HG03196 (cell line): ENCODE results near the gene NPC1.
"Not testable (repeated sequence)": the region's sequence is repeated elsewhere in the genome, so short reads cannot be mapped to it uniquely, and the experiment has no call there.

Source experiments
- ATAC-seq: cut with Tn5 transposase; IDR thresholded peaks from one replicate; pipeline ENCODE4 v1.9.1; 2021; ENCODE audit not compliant: unreplicated experiment

NPC1 gene

GRCh38 chr18:23494992-23495391 lies 91.3 kb downstream of the NPC1 start:
- no peak for ATAC-seq

DNA sequence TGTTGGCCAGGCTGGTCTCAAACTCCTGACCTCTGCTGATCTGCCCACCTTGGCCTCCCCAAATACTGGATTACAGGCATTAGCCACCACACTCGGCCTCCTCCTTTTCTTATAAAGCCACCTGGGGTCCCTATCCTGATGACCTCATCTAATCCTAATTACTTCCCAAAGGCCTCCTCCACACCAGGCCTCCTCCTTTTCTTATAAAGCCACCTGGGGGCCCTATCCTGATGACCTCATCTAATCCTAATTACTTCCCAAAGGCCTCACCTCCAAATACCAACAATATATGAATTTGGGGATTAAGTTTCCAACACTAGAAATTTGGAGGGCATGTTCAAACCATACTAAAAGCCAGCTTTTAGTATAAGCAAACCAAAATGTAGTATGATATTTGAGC lies 92.7 kb downstream of the NPC1 start:
- no peak for ATAC-seq

- not testable (repeated sequence) for ATAC-seq
Observed at GRCh38 chr18:23489586-23489985, 96.7 kb downstream of the NPC1 start.

DNA sequence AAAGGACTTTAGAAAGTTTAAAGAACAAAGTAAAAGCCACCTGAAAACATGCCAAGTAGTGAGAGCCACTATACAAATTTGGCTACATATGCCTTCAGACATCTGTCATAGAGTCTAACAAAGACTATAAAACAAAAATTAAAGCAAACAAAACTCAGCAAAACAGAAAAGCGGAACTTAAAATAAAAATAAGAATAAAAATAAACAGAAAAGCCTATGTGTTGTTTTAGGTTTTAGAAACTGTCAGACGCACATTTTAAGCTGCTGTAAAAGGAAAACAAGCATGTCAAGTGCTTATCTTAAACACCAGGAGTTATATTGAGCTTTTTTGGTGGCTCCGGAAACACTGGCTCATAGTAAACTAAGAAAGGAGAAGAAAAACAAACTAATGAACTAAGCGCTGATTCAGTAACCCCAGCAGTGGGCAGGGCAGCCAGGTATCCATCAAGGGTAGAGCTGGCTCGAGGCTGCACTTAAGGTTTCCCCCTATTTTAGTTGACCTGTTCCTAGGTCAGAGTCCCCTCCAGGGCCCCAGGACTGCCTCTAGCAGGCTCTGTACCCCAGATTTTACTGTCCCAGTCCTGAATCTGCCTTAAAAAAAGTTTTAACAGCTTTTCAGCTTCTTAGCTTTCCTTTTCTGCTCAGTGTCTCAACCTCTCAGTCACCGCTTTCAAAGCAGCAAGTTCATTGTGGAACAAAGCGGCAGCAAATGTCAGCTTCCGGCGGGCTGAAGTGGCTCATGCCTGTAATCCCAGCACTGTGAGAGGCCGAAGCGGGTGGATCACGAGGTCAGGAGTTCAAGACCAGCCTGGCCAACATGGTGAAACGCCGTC lies 98.4 kb downstream of the NPC1 start:
- ATAC-seq = peak; percentile 63

DNA sequence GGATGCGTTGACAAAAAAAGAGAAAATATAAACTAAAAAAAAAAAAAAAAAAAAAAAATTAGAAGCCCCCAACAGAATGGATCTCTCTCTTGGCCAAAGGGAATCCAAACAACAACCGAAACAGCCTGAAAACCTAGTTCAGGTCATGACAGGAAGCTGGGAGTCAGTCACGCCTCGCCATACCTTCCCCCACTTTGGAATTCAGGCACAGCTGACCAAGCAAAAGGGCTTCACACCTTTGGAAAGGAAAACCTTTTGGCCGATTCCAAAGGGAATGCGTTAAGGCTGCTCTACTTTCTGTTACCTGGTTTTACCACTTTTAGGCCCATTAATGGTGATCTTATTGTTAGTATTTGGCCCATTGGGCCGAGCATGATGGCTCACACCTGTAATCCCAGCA lies 100.9 kb downstream of the NPC1 start:
- ATAC-seq = no peak

DNA sequence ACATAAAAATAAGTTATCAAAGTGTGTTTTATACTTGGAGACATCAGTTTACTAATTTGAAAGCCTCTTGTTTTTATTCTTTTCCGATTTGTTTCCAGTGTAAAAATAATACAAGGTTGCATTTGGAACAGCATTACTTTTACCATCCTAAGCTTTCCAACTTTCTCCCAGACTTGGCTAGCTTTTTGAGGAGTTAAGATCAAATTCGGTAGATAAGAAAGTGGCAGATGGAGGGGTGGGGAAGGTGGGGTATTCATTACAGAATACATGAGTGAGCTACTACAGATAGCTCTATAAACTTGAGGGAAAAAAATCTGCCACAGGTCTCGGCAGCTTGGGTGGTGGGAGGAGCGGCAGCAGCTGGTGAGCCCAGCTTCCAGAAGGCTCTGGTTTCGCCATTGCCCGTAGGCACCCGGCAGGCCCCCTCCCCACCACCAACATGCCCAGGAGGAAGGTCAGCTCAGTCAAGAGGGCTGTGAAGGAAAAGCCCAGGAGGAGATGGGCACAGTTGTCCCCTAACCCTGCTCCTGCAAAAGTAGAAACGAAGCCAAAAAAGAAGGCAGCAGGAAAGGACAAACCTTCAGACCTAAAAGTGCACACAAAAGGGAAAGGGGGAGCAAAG lies 101.6 kb downstream of the NPC1 start:
- ATAC-seq = no peak
